Kidney (tissue), 14 donors: Measurements from ENCODE around the gene RIMBP2. TPM values are rescaled to one million over a fixed set of nuclear protein-coding genes. Genes with fewer than 3 reads are reported as not detected.

Source experiments
- DNase-seq, 5 donors: peaks; one replicate each; pipeline ENCODE4 v3.0.0-alpha.2; 2013 to 2020
- FAIRE-seq: peaks from 2 replicates; lab custom pipeline; 2012; peaks lifted over from hg19 to GRCh38; lab: Jason Lieb, UNC
- H3K27ac ChIP-seq, 2 donors: one replicate each; pipeline ENCODE4 v1.7.0; 2013; ENCODE audit warnings: low read depth in 2 of 2, low read length in 2 of 2, inconsistent platforms in 1 of 2
- H3K27me3 ChIP-seq: one replicate; pipeline ENCODE4 v1.7.1; 2013; ENCODE audit warnings: low read length, inconsistent platforms; ENCODE audit not compliant: control insufficient read depth, insufficient read depth
- H3K36me3 ChIP-seq, 3 donors: one replicate each; pipeline versions ENCODE4 v1.7.0 to v1.7.1; 2013; ENCODE audit warnings: low read length in 3 of 3, control low read depth in 1 of 3, inconsistent platforms in 1 of 3; ENCODE audit not compliant: insufficient read depth in 3 of 3, control insufficient read depth in 2 of 3
- H3K4me1 ChIP-seq, 3 donors: one replicate each; pipeline versions ENCODE4 v1.7.0 to v1.7.1; 2013; ENCODE audit warnings: low read length in 3 of 3, inconsistent platforms in 1 of 3, low read depth in 1 of 3; ENCODE audit not compliant: control insufficient read depth in 2 of 3, insufficient read depth in 2 of 3
- H3K4me3 ChIP-seq, 3 donors: one replicate each; pipeline versions ENCODE4 v1.7.0 to v1.8.1; 2013; ENCODE audit warnings: low read length in 3 of 3, control low read depth in 1 of 3, inconsistent platforms in 1 of 3
- H3K9ac ChIP-seq, 3 donors: one replicate each; pipeline versions ENCODE4 v1.7.0 to v1.7.1; 2013; ENCODE audit warnings: low read length in 3 of 3, control low read depth in 1 of 3, inconsistent platforms in 1 of 3
- H3K9me3 ChIP-seq, 3 donors: one replicate each; pipeline versions ENCODE4 v1.7.0 to v1.7.1; 2013; ENCODE audit warnings: low read length in 3 of 3, control low read depth in 1 of 3, inconsistent platforms in 1 of 3; ENCODE audit not compliant: control insufficient read depth in 2 of 3, insufficient read depth in 1 of 3
- intact Hi-C: fragments of 100-400 bp; cut with DNase I; formaldehyde crosslinking; loops from one replicate; pipeline ENCODE4 v1.11.1; 2022
- polyA plus RNA-seq: library from polyadenylated mRNA; stranded (reverse); fragments of 350-450 nt; fragmentation: Illumina TruSeq; extraction: RNeasy Lipid Tissue Mini Kit (QIAGEN cat#74804); gene quantifications from one replicate; pipeline ENCODE4 v1.2.3, GENCODE V29; 2014; ENCODE audit warnings: low read depth, low replicate concordance; ENCODE audit not compliant: insufficient read depth
- total RNA-seq: library from RNA; stranded (reverse); fragmentation: NEBNext Ultra II Directional; extraction: Animal tissue kit (Norgen Biotek cat#: 25700); gene quantifications from one replicate; pipeline ENCODE4 v1.2.1, GENCODE V29; 2021
- TF ChIP-seq, protein P1 (sequence below): IDR thresholded peaks from 3 replicates; pipeline ENCODE4 v1.5.1; 2012; ENCODE audit warnings: mild to moderate bottlenecking, moderate library complexity, borderline replicate concordance; ENCODE audit not compliant: insufficient read depth; ENCODE audit errors: extremely low read depth
- donor health status: control.
- donor health status: control.
- donor health status: control.
- donor health status: control.
- donor health status: control.
- donor health status: DM: yes; HTN: yes; CAD: no.
- donor health status: Normal renal cell carcinoma (clear cell type).

Gene RIMBP2
- total and polyA plus RNA-seq, 2 donors from 2014 or later = 2.8 to 51.7 TPM

GRCh38 chr12:130497991-130498390, 218.1 kb downstream of the RIMBP2 start:
- no peaks in the 10 kb centered on the region for H3K9me3 ChIP-seq
- no peak for FAIRE-seq
- H3K4me3 ChIP-seq = no peak overlapping the region
- intact Hi-C loops = no loop called here
- no peaks in the 10 kb centered on the region for H3K36me3 ChIP-seq
- no peaks in the 10 kb centered on the region for H3K27me3 ChIP-seq
- TF ChIP-seq, protein P1, sequence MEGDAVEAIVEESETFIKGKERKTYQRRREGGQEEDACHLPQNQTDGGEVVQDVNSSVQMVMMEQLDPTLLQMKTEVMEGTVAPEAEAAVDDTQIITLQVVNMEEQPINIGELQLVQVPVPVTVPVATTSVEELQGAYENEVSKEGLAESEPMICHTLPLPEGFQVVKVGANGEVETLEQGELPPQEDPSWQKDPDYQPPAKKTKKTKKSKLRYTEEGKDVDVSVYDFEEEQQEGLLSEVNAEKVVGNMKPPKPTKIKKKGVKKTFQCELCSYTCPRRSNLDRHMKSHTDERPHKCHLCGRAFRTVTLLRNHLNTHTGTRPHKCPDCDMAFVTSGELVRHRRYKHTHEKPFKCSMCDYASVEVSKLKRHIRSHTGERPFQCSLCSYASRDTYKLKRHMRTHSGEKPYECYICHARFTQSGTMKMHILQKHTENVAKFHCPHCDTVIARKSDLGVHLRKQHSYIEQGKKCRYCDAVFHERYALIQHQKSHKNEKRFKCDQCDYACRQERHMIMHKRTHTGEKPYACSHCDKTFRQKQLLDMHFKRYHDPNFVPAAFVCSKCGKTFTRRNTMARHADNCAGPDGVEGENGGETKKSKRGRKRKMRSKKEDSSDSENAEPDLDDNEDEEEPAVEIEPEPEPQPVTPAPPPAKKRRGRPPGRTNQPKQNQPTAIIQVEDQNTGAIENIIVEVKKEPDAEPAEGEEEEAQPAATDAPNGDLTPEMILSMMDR = no peak
- no peak overlapping the region for H3K9ac ChIP-seq
- no peaks in the 10 kb centered on the region for H3K4me1 ChIP-seq
- DNase-seq = no peak
- H3K27ac ChIP-seq = no peak overlapping the region

DNA sequence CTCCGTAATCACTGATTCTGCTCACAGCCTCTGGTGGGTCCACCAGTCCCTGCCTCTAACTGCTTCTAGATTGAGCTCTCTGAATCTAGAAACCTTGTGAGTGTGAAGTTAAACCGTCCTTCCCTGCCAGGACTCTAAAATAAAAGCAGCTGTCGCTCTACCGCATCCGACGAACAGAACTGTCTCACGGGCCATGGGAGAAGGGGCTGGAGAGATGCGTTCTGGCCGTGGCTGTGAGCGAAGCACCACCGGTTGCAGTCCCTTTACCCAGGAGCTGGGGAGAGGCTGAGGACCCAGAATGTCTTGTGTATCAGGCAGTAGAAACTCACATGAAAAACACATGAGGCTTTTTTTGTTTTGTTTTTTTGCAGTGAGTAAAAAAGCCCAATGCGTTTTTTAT, 218.8 kb downstream of the RIMBP2 start:
- H3K4me3 ChIP-seq = no peak overlapping the region
- no peak overlapping the region for H3K9ac ChIP-seq
- no peak overlapping the region for H3K27ac ChIP-seq
- TF ChIP-seq, protein P1 = no peak
- H3K9me3 ChIP-seq = no peaks in the 10 kb centered on the region
- H3K36me3 ChIP-seq = no peaks in the 10 kb centered on the region
- DNase-seq (no peak), FAIRE-seq (no peak)
- H3K4me1 ChIP-seq = no peaks in the 10 kb centered on the region
- intact Hi-C loops = no loop called here
- H3K27me3 ChIP-seq = no peaks in the 10 kb centered on the region

GRCh38 chr12:130496516-130497120, 219.5 kb downstream of the RIMBP2 start:
- Histone ChIP-seq H3K27ac (no peak overlapping the region), H3K9ac (no peak overlapping the region), H3K27me3 (no peaks in the 10 kb centered on the region), H3K4me3 (no peak overlapping the region), H3K36me3 (no peaks in the 10 kb centered on the region), H3K9me3 (no peaks in the 10 kb centered on the region), H3K4me1 (no peaks in the 10 kb centered on the region)
- intact Hi-C loops = no loop called here
- DNase-seq (no peak), FAIRE-seq (no peak)
- TF ChIP-seq, protein P1 = no peak

DNA sequence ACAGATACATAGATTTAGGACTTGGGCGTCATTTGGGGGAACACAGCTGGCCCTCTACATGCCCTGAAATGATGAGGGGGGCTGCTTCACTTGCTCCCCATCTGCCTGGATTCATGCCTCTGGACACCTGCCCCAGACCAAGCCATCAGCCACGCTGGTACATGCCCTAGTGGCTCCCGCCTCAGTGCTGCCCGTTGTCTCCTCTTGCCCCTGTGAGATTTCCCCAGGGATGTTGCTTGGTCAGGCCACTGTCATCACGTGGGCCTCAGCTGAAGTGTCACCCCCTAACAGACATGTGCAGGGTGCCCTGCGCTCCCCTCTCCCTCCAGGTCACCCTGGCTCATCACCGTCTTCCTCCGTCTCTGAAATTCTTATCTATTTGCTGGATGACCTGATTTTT, 220.9 kb downstream of the RIMBP2 start:
- FAIRE-seq (no peak), DNase-seq (no peak)
- Histone ChIP-seq H3K27ac (no peak overlapping the region), H3K36me3 (no peaks in the 10 kb centered on the region), H3K27me3 (no peaks in the 10 kb centered on the region), H3K9me3 (no peaks in the 10 kb centered on the region), H3K9ac (no peak overlapping the region), H3K4me3 (no peak overlapping the region), H3K4me1 (no peaks in the 10 kb centered on the region)
- intact Hi-C loops = no loop called here
- TF ChIP-seq, protein P1 = no peak
